ENCODE results near the gene DBNL. TPM values are rescaled to one million over a fixed set of nuclear protein-coding genes. Genes with fewer than 3 reads are reported as not detected.

Gene DBNL
- total RNA-seq, 5 donors from 2014 or later (not counting 1 experiment from before 2014, with no cell fraction given), result 101 to 188 (median 156) TPM

- H3K36me3 ChIP-seq (ENCODE audit: control insufficient read depth in 2 of 2, extremely low read depth in 1 of 2, insufficient read depth in 1 of 2, low read length in 1 of 2), result peaks cover 0 to 3% of the 10 kb centered on the region in 2 donors
- H3K4me1 ChIP-seq (ENCODE audit: control insufficient read depth in 1 of 2, extremely low read depth in 1 of 2, insufficient read depth in 2 of 2, low read length in 2 of 2), result peaks cover 5 to 22% of the 10 kb centered on the region in 2 experiments
- ChIA-PET POLR2A (no interaction called here), CTCF (interaction anchor here in 1 of 2 donors (0.6 kb wide), 1 partner anchor 64 kb away, joined by 4 read pairs; no protein-coding TSS in a partner anchor)
- peaks cover 0 to 28% of the 10 kb centered on the region in 2 donors for H3K27me3 Mint-ChIP-seq
- WGBS (ENCODE audit: insufficient coverage), result 87% methylated on average over 11 of the region's 14 CpGs
- H3K27me3 ChIP-seq (replicated peaks in 1 of 2; ENCODE audit: control insufficient read depth in 2 of 2, extremely low read depth in 1 of 2, insufficient read depth in 2 of 2, low read length in 1 of 2), result peaks cover 0 to 48% of the 10 kb centered on the region in 2 experiments
- no peak for ATAC-seq (replicated peaks in 1 of 4)
- no peak overlapping the region for H3K27ac ChIP-seq (ENCODE audit: low read length)
- H3K4me3 Mint-ChIP-seq, result peak overlapping the region; percentile 21 to 79 (median 22)
- peaks cover 18 to 23% (median 21%) of the 10 kb centered on the region in 3 donors for H3K4me1 Mint-ChIP-seq
- no peak for DNase-seq
- H3K27ac Mint-ChIP-seq, result no peak overlapping the region
- no peak overlapping the region for H3K4me3 ChIP-seq (ENCODE audit: control insufficient read depth in 1 of 2, extremely low read depth in 1 of 2, low read length in 1 of 2)
- no peaks in the 10 kb centered on the region for H3K9me3 ChIP-seq
- H3K36me3 Mint-ChIP-seq, result no peaks in the 10 kb centered on the region
- no peaks in the 10 kb centered on the region for H3K9me3 Mint-ChIP-seq
Observed at GRCh38 chr7:44101966-44102845, 57.7 kb downstream of the DBNL start.

DNA sequence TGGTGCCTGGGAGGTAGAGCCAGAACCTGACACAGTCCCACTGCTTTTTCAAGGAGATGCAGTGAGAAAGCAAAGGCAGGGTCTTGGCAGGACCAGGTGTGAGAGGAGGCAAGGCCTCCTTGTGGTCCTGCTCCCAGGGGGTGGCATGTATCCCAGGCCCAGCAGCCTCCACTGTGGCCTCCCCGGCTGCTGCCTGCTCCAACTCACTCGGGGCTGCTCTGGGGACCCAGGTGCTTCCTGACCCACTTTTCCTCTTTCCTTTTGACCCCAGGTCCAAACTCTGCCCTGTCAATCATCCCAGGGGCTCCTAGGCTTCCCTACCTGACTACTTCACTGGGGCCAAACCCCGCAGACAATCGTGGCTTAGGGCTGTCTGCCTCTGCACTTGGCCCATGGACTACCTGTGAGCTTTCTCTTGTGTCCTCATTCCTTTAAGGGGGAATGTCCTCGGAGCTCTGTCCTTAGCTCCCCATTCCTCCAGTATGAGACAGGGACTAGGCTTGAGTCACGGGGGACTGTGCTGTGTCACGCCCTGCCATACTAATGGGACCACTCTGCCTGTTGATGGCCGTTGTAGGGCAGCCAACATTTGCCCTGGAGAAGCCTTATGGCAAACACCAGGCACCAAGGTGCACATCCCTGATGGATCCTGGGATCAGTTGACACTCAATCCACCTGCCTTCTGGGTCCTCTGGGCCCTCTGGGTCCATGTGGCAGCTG is 58.5 kb downstream of the DBNL start:
- H3K4me1 ChIP-seq (ENCODE audit: control insufficient read depth in 1 of 2, extremely low read depth in 1 of 2, insufficient read depth in 2 of 2, low read length in 2 of 2), result peaks cover 5 to 22% of the 10 kb centered on the region in 2 experiments
- H3K9me3 ChIP-seq, result no peaks in the 10 kb centered on the region
- POLR2A ChIA-PET, result no interaction called here
- peaks cover 0 to 52% of the 10 kb centered on the region in 2 experiments for H3K27me3 ChIP-seq (replicated peaks in 1 of 2; ENCODE audit: control insufficient read depth in 2 of 2, extremely low read depth in 1 of 2, insufficient read depth in 2 of 2, low read length in 1 of 2)
- peaks cover 0 to 30% of the 10 kb centered on the region in 2 donors for H3K27me3 Mint-ChIP-seq
- H3K9me3 Mint-ChIP-seq, result no peaks in the 10 kb centered on the region
- DNase-seq, result no peak
- WGBS (ENCODE audit: insufficient coverage), result 69% methylated on average over 7 of the region's 8 CpGs
- H3K27ac Mint-ChIP-seq, result peak overlapping the region; percentile 36 to 39
- no peaks in the 10 kb centered on the region for H3K36me3 Mint-ChIP-seq
- no peak overlapping the region for H3K4me3 ChIP-seq (ENCODE audit: control insufficient read depth in 1 of 2, extremely low read depth in 1 of 2, low read length in 1 of 2)
- peaks cover 14 to 22% (median 18%) of the 10 kb centered on the region in 3 donors for H3K4me1 Mint-ChIP-seq
- CTCF ChIA-PET, result interaction anchor here in 1 of 2 donors (0.5 kb wide), 1 partner anchor 30 kb away, joined by 5 read pairs; no protein-coding TSS in a partner anchor
- H3K4me3 Mint-ChIP-seq, result peak overlapping the region; percentile 59 to 79 (median 72)
- no peak for ATAC-seq (replicated peaks in 1 of 4)
- no peak overlapping the region for H3K27ac ChIP-seq (ENCODE audit: low read length)
- peaks cover 0 to 3% of the 10 kb centered on the region in 2 donors for H3K36me3 ChIP-seq (ENCODE audit: control insufficient read depth in 2 of 2, extremely low read depth in 1 of 2, insufficient read depth in 1 of 2, low read length in 1 of 2)

DNA sequence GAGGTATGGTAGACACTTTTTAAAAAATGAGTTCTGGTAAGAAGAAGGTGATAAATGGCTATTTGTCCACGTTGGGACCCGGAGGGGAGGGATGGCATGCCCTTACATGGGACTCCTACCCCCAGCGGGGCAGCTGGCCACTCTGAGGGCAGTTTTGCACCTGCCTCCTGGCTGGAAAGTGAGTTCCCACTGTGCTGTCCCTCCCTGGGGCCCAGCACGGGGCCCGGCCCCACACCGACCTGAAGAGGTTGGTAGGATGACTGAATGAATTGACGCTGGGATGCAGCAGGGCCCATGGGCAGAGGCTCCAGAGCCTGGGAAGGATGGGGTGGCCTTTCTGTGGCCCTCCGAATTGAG is 59.0 kb downstream of the DBNL start:
- H3K36me3 Mint-ChIP-seq, result no peaks in the 10 kb centered on the region
- no peak for ATAC-seq (replicated peaks in 1 of 4)

GRCh38 chr7:44103923-44104859 is 59.7 kb downstream of the DBNL start, which contains the start of gene AEBP1:
TSS of gene AEBP1 (plus strand) at chr7:44104345. CDS start at chr7:44104666, 321 bp downstream.
- H3K4me3 Mint-ChIP-seq, result peak within 1 kb of the TSS; percentile 71 to 79 (median 77)
- H3K27ac Mint-ChIP-seq, result peak within 1 kb of the TSS; percentile 36 to 74
- Histone ChIP-seq H3K27me3 (replicated peaks in 1 of 2; ENCODE audit: control insufficient read depth in 2 of 2, extremely low read depth in 1 of 2, insufficient read depth in 2 of 2, low read length in 1 of 2) (peaks cover 0 to 59% of the 10 kb centered on the region in 2 experiments), H3K4me1 (ENCODE audit: control insufficient read depth in 1 of 2, extremely low read depth in 1 of 2, insufficient read depth in 2 of 2, low read length in 2 of 2) (peaks cover 5 to 22% of the 10 kb centered on the region in 2 experiments), H3K27ac (ENCODE audit: low read length) (no peak within 1 kb of the TSS), H3K9me3 (no peaks in the 10 kb centered on the region), H3K36me3 (ENCODE audit: control insufficient read depth in 2 of 2, extremely low read depth in 1 of 2, insufficient read depth in 1 of 2, low read length in 1 of 2) (peaks cover 0 to 6% of the 10 kb centered on the region in 2 donors), H3K4me3 (ENCODE audit: control insufficient read depth in 1 of 2, extremely low read depth in 1 of 2, low read length in 1 of 2) (peak within 1 kb of the TSS; percentile 45 to 57)
- peaks cover 0 to 30% of the 10 kb centered on the region in 2 donors for H3K27me3 Mint-ChIP-seq
- H3K9me3 Mint-ChIP-seq, result no peaks in the 10 kb centered on the region
- CTCF ChIA-PET, result interaction anchor here in 1 of 2 donors (0.6 to 0.7 kb wide), 4 partner anchors 19 to 1296 kb away, joined by 3 to 4 read pairs (median 4); no protein-coding TSS in a partner anchor
- H3K4me1 Mint-ChIP-seq, result peaks cover 14 to 22% (median 18%) of the 10 kb centered on the region in 3 donors
- no peaks in the 10 kb centered on the region for H3K36me3 Mint-ChIP-seq
- WGBS (ENCODE audit: insufficient coverage), result under 1% methylated on average over 49 of the region's 87 CpGs
- DNase-seq, result peak in 12 of 35 experiments; percentile 11 to 46 (median 26)
- POLR2A ChIA-PET, result no interaction called here
- peak; percentile 61 to 75 (median 70) for ATAC-seq (replicated peaks in 1 of 4)

More for the DNA sequence above, 59.0 kb downstream of the DBNL start:
- no peak for DNase-seq
- Histone ChIP-seq H3K27me3 (replicated peaks in 1 of 2; ENCODE audit: control insufficient read depth in 2 of 2, extremely low read depth in 1 of 2, insufficient read depth in 2 of 2, low read length in 1 of 2) (peaks cover 0 to 53% of the 10 kb centered on the region in 2 experiments), H3K4me1 (ENCODE audit: control insufficient read depth in 1 of 2, extremely low read depth in 1 of 2, insufficient read depth in 2 of 2, low read length in 2 of 2) (peaks cover 5 to 22% of the 10 kb centered on the region in 2 experiments), H3K27ac (ENCODE audit: low read length) (no peak overlapping the region), H3K9me3 (no peaks in the 10 kb centered on the region), H3K4me3 (ENCODE audit: control insufficient read depth in 1 of 2, extremely low read depth in 1 of 2, low read length in 1 of 2) (no peak overlapping the region), H3K36me3 (ENCODE audit: control insufficient read depth in 2 of 2, extremely low read depth in 1 of 2, insufficient read depth in 1 of 2, low read length in 1 of 2) (peaks cover 0 to 6% of the 10 kb centered on the region in 2 donors)
- peaks cover 14 to 22% (median 18%) of the 10 kb centered on the region in 3 donors for H3K4me1 Mint-ChIP-seq
- peaks cover 0 to 30% of the 10 kb centered on the region in 2 donors for H3K27me3 Mint-ChIP-seq
- POLR2A ChIA-PET, result no interaction called here
- peak overlapping the region; percentile 59 to 79 (median 72) for H3K4me3 Mint-ChIP-seq
- H3K9me3 Mint-ChIP-seq, result no peaks in the 10 kb centered on the region
- peak overlapping the region; percentile 36 to 39 for H3K27ac Mint-ChIP-seq
- CTCF ChIA-PET, result interaction anchor here in 1 of 2 donors (0.5 kb wide), 1 partner anchor 29 kb away, joined by 5 read pairs; no protein-coding TSS in a partner anchor
- WGBS (ENCODE audit: insufficient coverage), result 95% methylated on average over 8 of the region's 8 CpGs

GRCh38 chr7:44104860-44105771 is 60.6 kb downstream of the DBNL start:
- H3K4me1 Mint-ChIP-seq, result peaks cover 14 to 22% (median 18%) of the 10 kb centered on the region in 3 donors
- no peaks in the 10 kb centered on the region for H3K9me3 Mint-ChIP-seq
- ATAC-seq (replicated peaks in 1 of 4) (peak; percentile 18 to 39 (median 20)), DNase-seq (peak in 1 of 35 experiments; percentile 12)
- 37% methylated on average over 8 of the region's 28 CpGs for whole genome bisulfite sequencing (ENCODE audit: insufficient coverage)
- Histone ChIP-seq H3K36me3 (ENCODE audit: control insufficient read depth in 2 of 2, extremely low read depth in 1 of 2, insufficient read depth in 1 of 2, low read length in 1 of 2) (peaks cover 2 to 8% of the 10 kb centered on the region in 2 donors), H3K4me1 (ENCODE audit: control insufficient read depth in 1 of 2, extremely low read depth in 1 of 2, insufficient read depth in 2 of 2, low read length in 2 of 2) (peaks cover 5 to 22% of the 10 kb centered on the region in 2 experiments), H3K27ac (ENCODE audit: low read length) (no peak overlapping the region), H3K4me3 (ENCODE audit: control insufficient read depth in 1 of 2, extremely low read depth in 1 of 2, low read length in 1 of 2) (peak overlapping the region; percentile 45 to 57), H3K27me3 (replicated peaks in 1 of 2; ENCODE audit: control insufficient read depth in 2 of 2, extremely low read depth in 1 of 2, insufficient read depth in 2 of 2, low read length in 1 of 2) (peaks cover 0 to 59% of the 10 kb centered on the region in 2 experiments), H3K9me3 (no peaks in the 10 kb centered on the region)
- H3K27me3 Mint-ChIP-seq, result peaks cover 0 to 30% of the 10 kb centered on the region in 2 donors
- peak overlapping the region; percentile 74 to 84 for H3K27ac Mint-ChIP-seq
- peak overlapping the region; percentile 71 to 79 (median 77) for H3K4me3 Mint-ChIP-seq
- ChIA-PET CTCF (interaction anchor here in 1 of 2 donors (0.6 to 0.7 kb wide), 4 partner anchors 20 to 1295 kb away, joined by 3 to 4 read pairs (median 4); no protein-coding TSS in a partner anchor), POLR2A (no interaction called here)
- H3K36me3 Mint-ChIP-seq, result no peaks in the 10 kb centered on the region
